SK-N-SH (cell line): ENCODE measurements around the gene PRC1. TPM values are rescaled to one million over a fixed set of nuclear protein-coding genes. Genes with fewer than 3 reads are reported as not detected.

ENCODE experiments used
- CTCF ChIA-PET: fragments of 300-600, 350-600 bp; formaldehyde crosslinking; extraction: SDS; loops from one replicate; lab custom pipeline; 2021; lab: Yijun Ruan, JAX
- POLR2A ChIA-PET: fragments of 350-600 bp; sonication (Branson Sonifier 250); formaldehyde crosslinking; extraction: SDS; loops from one replicate; lab custom pipeline; 2020; ENCODE audit warnings: antibody characterized with exemption, inconsistent platforms; lab: Yijun Ruan, JAX
- DNase-seq: peaks from one replicate; pipeline ENCODE4 v3.0.0; 2012
- H2AFZ ChIP-seq: fragments of 200-600 bp; sonication (generic); 2 replicates; pipeline ENCODE4 v1.8.1; 2016; ENCODE audit warnings: antibody characterized with exemption, mild to moderate bottlenecking, low read depth
- H3F3A ChIP-seq: fragments of 200-600 bp; sonication (generic); replicated peaks from 2 replicates; pipeline ENCODE3; 2016; ENCODE audit warnings: antibody characterized with exemption, mild to moderate bottlenecking; ENCODE audit not compliant: insufficient read depth
- H3K27ac ChIP-seq, 2 experiments: fragments of 200-500 bp in 1 of 2; fragments of 200-600 bp in 1 of 2; sonication (Bioruptor generic) in 1 of 2; sonication (generic), shearing (Covaris generic) in 1 of 2; 2 replicates each; pipeline versions ENCODE4 v1.5.1 to v1.6.1; 2014 to 2016; ENCODE audit warnings: low read depth in 2 of 2, inconsistent platforms in 1 of 2, low read length in 1 of 2, mild to moderate bottlenecking in 1 of 2, mixed read lengths in 1 of 2
- H3K27me3 ChIP-seq: fragments of 200-600 bp; sonication (generic), shearing (Covaris generic); 2 replicates; pipeline ENCODE4 v1.6.1; 2016; ENCODE audit warnings: mixed run types; ENCODE audit not compliant: insufficient read depth
- H3K36me3 ChIP-seq, 2 experiments: fragments of 200-500 bp in 1 of 2; fragments of 200-600 bp in 1 of 2; sonication (Bioruptor generic) in 1 of 2; sonication (generic) in 1 of 2; replicated peaks in 1 of 2; 2 replicates each; pipeline versions ENCODE3 to v1.5.1; 2014 to 2016; ENCODE audit warnings: low read length in 1 of 2, mild to moderate bottlenecking in 1 of 2; ENCODE audit not compliant: insufficient read depth in 2 of 2, control insufficient read depth in 1 of 2
- H3K4me1 ChIP-seq, 2 experiments: fragments of 200-500 bp in 1 of 2; fragments of 200-600 bp in 1 of 2; sonication (Bioruptor generic) in 1 of 2; sonication (generic), shearing (Covaris generic) in 1 of 2; 2 replicates each; pipeline versions ENCODE4 v1.5.1 to v1.6.1; 2014 to 2016; ENCODE audit warnings: low read depth in 1 of 2, low read length in 1 of 2, mixed run types in 1 of 2; ENCODE audit not compliant: insufficient read depth in 2 of 2, control insufficient read depth in 1 of 2
- H3K4me2 ChIP-seq: fragments of 200-600 bp; sonication (generic), shearing (Covaris generic); 2 replicates; pipeline ENCODE4 v1.6.1; 2017; ENCODE audit warnings: mixed run types
- H3K4me3 ChIP-seq, 2 experiments: fragments of 200-500 bp in 1 of 2; fragments of 200-600 bp in 1 of 2; sonication (Bioruptor generic) in 1 of 2; sonication (generic), shearing (Covaris generic) in 1 of 2; 2 replicates each; pipeline versions ENCODE4 v1.5.1 to v1.8.1; 2014 to 2016; ENCODE audit warnings: low read depth in 2 of 2, inconsistent platforms in 1 of 2, low read length in 1 of 2, mild to moderate bottlenecking in 1 of 2, mixed read lengths in 1 of 2, moderate library complexity in 1 of 2
- H3K79me2 ChIP-seq: fragments of 200-600 bp; sonication (generic); 2 replicates; pipeline ENCODE4 v1.8.1; 2017; ENCODE audit warnings: mild to moderate bottlenecking; ENCODE audit not compliant: insufficient read depth
- H3K9ac ChIP-seq: fragments of 200-600 bp; sonication (generic); 2 replicates; pipeline ENCODE4 v1.6.1; 2017; ENCODE audit warnings: mixed run types
- H3K9me2 ChIP-seq: fragments of 200-600 bp; sonication (generic); 2 replicates; pipeline ENCODE4 v1.6.1; 2017; ENCODE audit warnings: mixed run types
- H3K9me3 ChIP-seq: fragments of 200-600 bp; sonication (generic); 2 replicates; pipeline ENCODE4 v1.6.1; 2017; ENCODE audit warnings: mixed run types, mild to moderate bottlenecking, moderate library complexity
- H4K20me1 ChIP-seq: fragments of 200-600 bp; sonication (generic); 2 replicates; pipeline ENCODE4 v1.6.1; 2017; ENCODE audit warnings: mild to moderate bottlenecking, mixed run types; ENCODE audit not compliant: insufficient read depth
- FOXM1 ChIP-seq: IDR thresholded peaks from 2 replicates; pipeline ENCODE4 v1.4.0; 2012; ENCODE audit warnings: low read depth, mild to moderate bottlenecking
- JUND ChIP-seq: IDR thresholded peaks from 2 replicates; pipeline ENCODE4 v1.4.0; 2012
- NRF1 ChIP-seq: IDR thresholded peaks from 2 replicates; pipeline ENCODE4 v1.6.1; 2012; ENCODE audit warnings: low read depth, mild to moderate bottlenecking, low read length
- POLR2AphosphoS5 ChIP-seq: IDR thresholded peaks from 2 replicates; pipeline ENCODE4 v1.6.1; 2012; ENCODE audit warnings: low read depth, low read length
- RAD21 ChIP-seq: IDR thresholded peaks from 2 replicates; pipeline ENCODE4 v1.6.1; 2012; ENCODE audit warnings: mild to moderate bottlenecking, low read length
- RCOR1 ChIP-seq: fragments of 150-350 bp; IDR thresholded peaks from 2 replicates; pipeline ENCODE4 v1.6.1; 2017; ENCODE audit warnings: antibody characterized with exemption, low read length
- REST ChIP-seq: IDR thresholded peaks from 2 replicates; pipeline ENCODE4 v1.6.1; 2012; ENCODE audit warnings: mild to moderate bottlenecking, low read depth, low read length, moderate library complexity
- RFX5 ChIP-seq: IDR thresholded peaks from 2 replicates; pipeline ENCODE4 v1.6.1; 2012; ENCODE audit warnings: mild to moderate bottlenecking, improper control_type of control experiment, low read length
- SMC3 ChIP-seq: IDR thresholded peaks from 2 replicates; pipeline ENCODE4 v1.6.1; 2012; ENCODE audit warnings: low read depth, low read length, improper control_type of control experiment
- TEAD4 ChIP-seq: IDR thresholded peaks from 2 replicates; pipeline ENCODE4 v1.4.0; 2012; ENCODE audit warnings: mild to moderate bottlenecking, borderline replicate concordance; ENCODE audit not compliant: insufficient read depth
- USF1 ChIP-seq: IDR thresholded peaks from 2 replicates; pipeline ENCODE4 v1.4.0; 2012; ENCODE audit warnings: low read depth, borderline replicate concordance
- WGBS: methylation state at CpG from one replicate; pipeline ENCODE4 v1.1.6; 2017; ENCODE audit warnings: low lambda C conversion rate; 5-methylcytosine and 5-hydroxymethylcytosine counted together
- polyA plus RNA-seq, 3 experiments: library from polyadenylated mRNA; depleted of rRNA; stranded (reverse); fragments of >200 nt; gene quantifications; 2 replicates each; pipeline ENCODE4 v1.2.3, GENCODE V29; 2012

The PRC1 gene
- polyA plus RNA-seq, 1 of the 3 experiments (the other 2 are of a cell fraction): 125 TPM

- Histone ChIP-seq H3K4me3 (no peak overlapping the region), H3F3A (peaks cover 22% of the 10 kb centered on the region), H3K27ac (no peak overlapping the region), H2AFZ (no peak overlapping the region), H3K9ac (no peak overlapping the region), H3K4me1 (no peaks in the 10 kb centered on the region), H3K9me3 (no peaks in the 10 kb centered on the region), H3K27me3 (no peaks in the 10 kb centered on the region), H3K79me2 (peaks cover 19% of the 10 kb centered on the region; the same call in 1 of the 2 replicates), H3K4me2 (no peak overlapping the region), H4K20me1 (no peaks in the 10 kb centered on the region), H3K36me3 (peaks cover 49 to 53% of the 10 kb centered on the region in 2 experiments), H3K9me2 (no peaks in the 10 kb centered on the region)
- no peak for TF ChIP-seq NRF1
- no peak for TF ChIP-seq RCOR1
- no peak for TF ChIP-seq REST
- TF ChIP-seq USF1: no peak
- TF ChIP-seq POLR2AphosphoS5: no peak
- TF ChIP-seq RAD21: no peak
- no peak for TF ChIP-seq FOXM1
- WGBS: 92% methylated on average over 5 of the region's 5 CpGs
- no peak for DNase-seq
- CTCF ChIA-PET: interaction anchor here (0.9 to 7.3 kb wide), 4 partner anchors 9 to 83 kb away, joined by 3 to 74 read pairs (median 6); partner anchors contain the start of gene HDDC3
- POLR2A ChIA-PET: no interaction called here
These were observed 27.1 kb downstream of the PRC1 start for GRCh38 chr15:90967206-90967605.

- CTCF ChIA-PET: interaction anchor here (0.5 to 7.3 kb wide), 6 partner anchors 8 to 67 kb away, joined by 3 to 74 read pairs (median 4); partner anchors contain the start of gene HDDC3
These were observed 28.1 kb downstream of the PRC1 start for GRCh38 chr15:90966262-90966661.

More at GRCh38 chr15:90966262-90966661, 28.1 kb downstream of the PRC1 start:
- DNase-seq: no peak
- TF ChIP-seq RCOR1: no peak
- no peak for TF ChIP-seq RFX5
- no peak for TF ChIP-seq SMC3
- TF ChIP-seq TEAD4: no peak
- no peak for TF ChIP-seq NRF1
- no peak for TF ChIP-seq JUND
- Histone ChIP-seq H3K4me1 (no peaks in the 10 kb centered on the region), H4K20me1 (no peaks in the 10 kb centered on the region), H3K27ac (no peak overlapping the region), H3F3A (peaks cover 22% of the 10 kb centered on the region), H3K4me3 (no peak overlapping the region), H3K4me2 (no peak overlapping the region), H3K36me3 (peaks cover 49 to 62% of the 10 kb centered on the region in 2 experiments), H3K9me3 (no peaks in the 10 kb centered on the region), H3K9ac (no peak overlapping the region), H3K79me2 (peaks cover 19% of the 10 kb centered on the region; the same call in 1 of the 2 replicates), H3K9me2 (no peaks in the 10 kb centered on the region), H2AFZ (no peak overlapping the region), H3K27me3 (no peaks in the 10 kb centered on the region)
- WGBS: 93% methylated on average over 9 of the region's 9 CpGs
- POLR2A ChIA-PET: no interaction called here
